Neural cell (in vitro differentiated cells): ENCODE data around the gene SMIM35. TPM values are rescaled to one million over a fixed set of nuclear protein-coding genes. Genes with fewer than 3 reads are reported as not detected.

Experiments used
- H2AFZ ChIP-seq: fragments of 200-600, 300-800 bp; sonication (generic), shearing (Covaris generic); 2 replicates; pipeline ENCODE4 v1.6.0; 2014; ENCODE audit warnings: low read depth, mild to moderate bottlenecking, antibody characterized with exemption, low read length, moderate library complexity
- H3F3A ChIP-seq: fragments of 200-600 bp; shearing (Covaris generic); 2 replicates; pipeline ENCODE4 v1.6.1; 2016; ENCODE audit warnings: mild to moderate bottlenecking, moderate library complexity, mixed read lengths, antibody characterized with exemption, low read length; ENCODE audit not compliant: insufficient read depth, poor library complexity, severe bottlenecking
- H3K27ac ChIP-seq: fragments of 200-600, 300-800 bp; sonication (generic), shearing (Covaris generic); 2 replicates; pipeline ENCODE4 v1.5.1; 2014; ENCODE audit warnings: mild to moderate bottlenecking, low read length, moderate library complexity
- H3K27me3 ChIP-seq: fragments of 300-800, 200-600 bp; sonication (generic), shearing (Covaris generic); 2 replicates; pipeline ENCODE4 v1.6.0; 2014; ENCODE audit warnings: mild to moderate bottlenecking, low read depth, low read length, moderate library complexity; ENCODE audit not compliant: insufficient read depth
- H3K36me3 ChIP-seq: fragments of 300-800, 200-600 bp; sonication (generic), shearing (Covaris generic); 2 replicates; pipeline ENCODE4 v1.5.1; 2014; ENCODE audit warnings: mild to moderate bottlenecking, antibody characterized with exemption, low read length, moderate library complexity; ENCODE audit not compliant: insufficient read depth
- H3K4me2 ChIP-seq: fragments of 300-800, 200-600 bp; sonication (generic), shearing (Covaris generic); 2 replicates; pipeline ENCODE4 v1.6.0; 2014; ENCODE audit warnings: mild to moderate bottlenecking, low read length
- H3K4me3 ChIP-seq: fragments of 300-800, 200-600 bp; sonication (generic), shearing (Covaris generic); 2 replicates; pipeline ENCODE4 v1.5.1; 2014; ENCODE audit warnings: mild to moderate bottlenecking, low read length, moderate library complexity
- H3K79me2 ChIP-seq: fragments of 200-600 bp; shearing (Covaris generic); replicated peaks from 2 replicates; pipeline ENCODE4 v1.6.0; 2014; ENCODE audit warnings: mild to moderate bottlenecking, low read length, moderate library complexity; ENCODE audit not compliant: insufficient read depth
- H3K9ac ChIP-seq: fragments of 300-800, 200-600 bp; sonication (generic), shearing (Covaris generic); 2 replicates; pipeline ENCODE4 v1.6.1; 2016; ENCODE audit warnings: mild to moderate bottlenecking, low read length, mixed read lengths
- H3K9me2 ChIP-seq: fragments of 200-600 bp; shearing (Covaris generic); 2 replicates; pipeline ENCODE4 v1.6.1; 2016; ENCODE audit warnings: mild to moderate bottlenecking, low read length, mixed read lengths; ENCODE audit not compliant: insufficient read depth
- H3K9me3 ChIP-seq: fragments of 200-600, 300-800 bp; sonication (generic), shearing (Covaris generic); 2 replicates; pipeline ENCODE4 v1.6.1; 2016; ENCODE audit warnings: mild to moderate bottlenecking, mixed run types, low read length, moderate library complexity, mixed read lengths
- H4K20me1 ChIP-seq: fragments of 200-600 bp; shearing (Covaris generic); 2 replicates; pipeline ENCODE4 v1.6.1; 2016; ENCODE audit warnings: mild to moderate bottlenecking, mixed run types; ENCODE audit not compliant: insufficient read depth
- CTCF ChIP-seq: fragments of 450-650 bp; IDR thresholded peaks from 2 replicates; pipeline ENCODE4 v1.5.1; 2014; ENCODE audit warnings: antibody characterized with exemption, mild to moderate bottlenecking, moderate library complexity; ENCODE audit not compliant: poor library complexity, severe bottlenecking
- EP300 ChIP-seq: fragments of 450-650 bp; conservative IDR thresholded peaks from 2 replicates; pipeline ENCODE4 v1.6.1; 2014; ENCODE audit warnings: antibody characterized with exemption, mild to moderate bottlenecking, moderate library complexity; ENCODE audit not compliant: poor library complexity, severe bottlenecking
- EZH2 ChIP-seq: fragments of 200-600, 300-800 bp; shearing (Covaris generic), sonication (generic); IDR thresholded peaks from 2 replicates; pipeline ENCODE4 v1.6.1; 2014; ENCODE audit warnings: antibody characterized with exemption, low read length, borderline replicate concordance, mild to moderate bottlenecking; ENCODE audit not compliant: insufficient read depth, poor library complexity, severe bottlenecking
- MXI1 ChIP-seq: fragments of 450-650 bp; conservative IDR thresholded peaks from 2 replicates; pipeline ENCODE4 v1.6.1; 2014; ENCODE audit warnings: antibody characterized with exemption, mild to moderate bottlenecking; ENCODE audit not compliant: poor library complexity, severe bottlenecking
- POLR2AphosphoS5 ChIP-seq: IDR thresholded peaks from 2 replicates; pipeline ENCODE4 v1.6.1; 2012
- RAD21 ChIP-seq: fragments of 450-650 bp; conservative IDR thresholded peaks from 2 replicates; pipeline ENCODE4 v1.6.1; 2014; ENCODE audit warnings: antibody characterized with exemption, mild to moderate bottlenecking, moderate library complexity
- REST ChIP-seq: IDR thresholded peaks from 2 replicates; pipeline ENCODE4 v1.6.1; 2012; ENCODE audit warnings: borderline replicate concordance
- SMC3 ChIP-seq: fragments of 450-650 bp; conservative IDR thresholded peaks from 2 replicates; pipeline ENCODE4 v1.6.1; 2014; ENCODE audit warnings: antibody characterized with exemption, mild to moderate bottlenecking, moderate library complexity; ENCODE audit not compliant: poor library complexity
- TAF1 ChIP-seq: IDR thresholded peaks from 2 replicates; pipeline ENCODE4 v1.6.1; 2012; ENCODE audit warnings: low read depth
- polyA plus RNA-seq: library from polyadenylated mRNA; depleted of rRNA; stranded (reverse); fragments of >200 nt; gene quantifications from 2 replicates; pipeline ENCODE4 v1.2.3, GENCODE V29; 2014

SMIM35 gene
- polyA plus RNA-seq, 1 donor from 2014 or later = not detected

- H3K9me2 ChIP-seq = no peaks in the 10 kb centered on the region
- no peaks in the 10 kb centered on the region for H3K27me3 ChIP-seq
- no peak overlapping the region for H3K9ac ChIP-seq
- no peaks in the 10 kb centered on the region for H3K79me2 ChIP-seq
- no peak overlapping the region for H3K27ac ChIP-seq
- H3F3A ChIP-seq = no peaks in the 10 kb centered on the region
- H3K4me3 ChIP-seq = no peak overlapping the region
- H3K9me3 ChIP-seq = no peaks in the 10 kb centered on the region
- no peaks in the 10 kb centered on the region for H3K36me3 ChIP-seq
- no peak for TF ChIP-seq MXI1
- no peak for TF ChIP-seq REST
- TF ChIP-seq POLR2AphosphoS5 = no peak
- no peak for TF ChIP-seq CTCF
- no peak for TF ChIP-seq RAD21
- H3K4me2 ChIP-seq = no peak overlapping the region
- H4K20me1 ChIP-seq = no peaks in the 10 kb centered on the region
- no peak overlapping the region for H2AFZ ChIP-seq
Observed at GRCh38 chr11:118124929-118125535, 38.3 kb upstream of the SMIM35 start.

- Histone ChIP-seq H3K79me2 (no peaks in the 10 kb centered on the region), H3K27me3 (no peaks in the 10 kb centered on the region), H3K9me3 (no peaks in the 10 kb centered on the region), H3K36me3 (no peaks in the 10 kb centered on the region), H3K9ac (no peak overlapping the region), H3K9me2 (no peaks in the 10 kb centered on the region), H3F3A (no peaks in the 10 kb centered on the region), H4K20me1 (no peaks in the 10 kb centered on the region), H3K27ac (no peak overlapping the region), H3K4me2 (no peak overlapping the region), H3K4me3 (no peak overlapping the region), H2AFZ (no peak overlapping the region)
- TF ChIP-seq TAF1 (no peak), EZH2 (no peak), EP300 (no peak), SMC3 (no peak), MXI1 (no peak), POLR2AphosphoS5 (no peak), RAD21 (no peak), CTCF (no peak), REST (no peak)
Observed at GRCh38 chr11:118120793-118121192, 34.0 kb upstream of the SMIM35 start.
